PC-9 (cell line): ENCODE data around the gene SIRPA. TPM values are rescaled to one million over a fixed set of nuclear protein-coding genes. Genes with fewer than 3 reads are reported as not detected.

Experiments used
- BruUV-seq: library from RNA; stranded (reverse); fragments of 400-500 nt; replicated peaks from 2 replicates; lab custom pipeline; 2021; lab: Mats Ljungman, UMichigan
- CTCF ChIA-PET: fragments of 300-600 bp; sonication (Branson Sonifier 250); formaldehyde crosslinking; loops from one replicate; lab custom pipeline; 2022; ENCODE audit warnings: antibody characterized with exemption; lab: Charles Lee
- POLR2A ChIA-PET: fragments of 300-600 bp; sonication (Branson Sonifier 250); formaldehyde crosslinking; loops from one replicate; lab custom pipeline; 2022; ENCODE audit warnings: antibody characterized with exemption; ENCODE audit not compliant: unreplicated experiment; lab: Charles Lee
- DNase-seq, 2 experiments: peaks; one replicate each; pipeline versions ENCODE4 v3.0.0 to v3.0.0-alpha.2; 2015 to 2022; ENCODE audit warnings: mixed read lengths in 1 of 2
- H2AFZ ChIP-seq: fragments of 200-600 bp; sonication (generic); 2 replicates; pipeline ENCODE4 v1.8.1; 2017; ENCODE audit warnings: antibody characterized with exemption
- H3F3A ChIP-seq: fragments of 200-600 bp; sonication (generic); 2 replicates; pipeline ENCODE4 v1.8.1; 2017; ENCODE audit warnings: antibody characterized with exemption, mild to moderate bottlenecking, low read depth; ENCODE audit not compliant: insufficient read depth
- H3K27ac ChIP-seq: fragments of 200-600 bp; sonication (generic); 2 replicates; pipeline ENCODE4 v1.6.1; 2016; ENCODE audit warnings: mixed run types
- H3K27me3 ChIP-seq: fragments of 200-600 bp; sonication (generic); 2 replicates; pipeline ENCODE4 v1.6.1; 2016; ENCODE audit warnings: low read depth, mixed run types; ENCODE audit not compliant: insufficient read depth
- H3K36me3 ChIP-seq: fragments of 200-600 bp; sonication (generic); 2 replicates; pipeline ENCODE4 v1.6.1; 2016; ENCODE audit warnings: low read depth, mixed run types
- H3K4me1 ChIP-seq: fragments of 200-600 bp; sonication (generic); replicated peaks from 2 replicates; pipeline ENCODE4 v1.6.1; 2016; ENCODE audit warnings: mixed run types; ENCODE audit not compliant: insufficient read depth
- H3K4me2 ChIP-seq: fragments of 200-600 bp; sonication (generic); 2 replicates; pipeline ENCODE4 v1.6.1; 2017; ENCODE audit warnings: mixed run types
- H3K4me3 ChIP-seq: fragments of 200-600 bp; sonication (generic); 2 replicates; pipeline ENCODE4 v1.6.1; 2016; ENCODE audit warnings: mixed run types
- H3K79me2 ChIP-seq: fragments of 200-600 bp; sonication (generic); 2 replicates; pipeline ENCODE4 v1.6.1; 2017; ENCODE audit warnings: low read depth, mixed run types
- H3K9me2 ChIP-seq: fragments of 200-600 bp; sonication (generic); 2 replicates; pipeline ENCODE4 v1.8.1; 2017; ENCODE audit warnings: mild to moderate bottlenecking; ENCODE audit not compliant: insufficient read depth
- H3K9me3 ChIP-seq: fragments of 200-600 bp; sonication (generic); 2 replicates; pipeline ENCODE4 v1.8.1; 2016; ENCODE audit warnings: low read depth; ENCODE audit not compliant: insufficient read depth
- H4K20me1 ChIP-seq: fragments of 200-600 bp; sonication (generic); 2 replicates; pipeline ENCODE4 v1.8.1; 2017; ENCODE audit not compliant: insufficient read depth
- EZH2 ChIP-seq: fragments of 200-600 bp; sonication (generic); IDR thresholded peaks from 2 replicates; pipeline ENCODE4 v1.8.0; 2017; ENCODE audit warnings: antibody characterized with exemption, low read depth
- intact Hi-C: fragments of 100-400 bp; cut with micrococcal nuclease; formaldehyde crosslinking; loops from one replicate; pipeline ENCODE4 v1.10.0; 2022; ENCODE audit not compliant: unreplicated experiment
- total RNA-seq: library from RNA; stranded (reverse); gene quantifications from 2 replicates; pipeline ENCODE4 v1.2.3, GENCODE V29; 2021
- TF ChIP-seq, protein P1 (sequence below): fragments of 200-600 bp; sonication (generic); conservative IDR thresholded peaks from 2 replicates; pipeline ENCODE4 v1.6.1; 2017; ENCODE audit warnings: mixed run types, antibody characterized with exemption, mild to moderate bottlenecking, moderate library complexity

The SIRPA gene
- total RNA-seq, 1 experiment from 2014 or later = 18.4 TPM

DNA sequence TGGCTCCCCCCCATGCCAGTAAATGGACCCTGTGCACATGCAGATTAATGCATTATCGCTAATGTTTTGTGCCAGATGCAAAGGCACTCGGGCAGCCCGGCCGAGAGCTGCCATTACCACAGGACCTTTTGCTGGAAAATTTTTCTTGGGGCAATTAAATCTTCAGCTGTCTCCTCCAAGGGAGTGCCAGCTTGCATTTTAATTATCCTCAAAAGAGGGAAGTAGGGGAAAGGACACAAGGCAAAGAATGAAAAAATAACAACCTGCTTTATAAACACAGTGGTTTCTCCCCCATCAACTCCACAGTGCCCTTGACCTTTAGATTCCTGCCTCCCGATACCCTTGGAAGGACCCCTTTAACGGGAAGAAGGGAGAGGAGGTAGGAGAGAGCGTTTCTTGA, 50.5 kb downstream of the SIRPA start:
- no peak for DNase-seq
- peaks cover 18% of the 10 kb centered on the region; the same call in 1 of the 2 replicates for H3K27me3 ChIP-seq
- no peak overlapping the region for H3K27ac ChIP-seq
- H2AFZ ChIP-seq = no peak overlapping the region
- ChIA-PET CTCF (no interaction called here), POLR2A (no interaction called here)
- intact Hi-C loops = loop anchor here (5.0 kb wide), 1 partner anchor 143 kb away; no protein-coding TSS in a partner anchor
- no peak overlapping the region for H3K4me3 ChIP-seq
- no peak overlapping the region for H3K4me2 ChIP-seq
- BruUV-seq = no TSS peak
- H3K9me2 ChIP-seq = no peaks in the 10 kb centered on the region
- TF ChIP-seq, protein P1, sequence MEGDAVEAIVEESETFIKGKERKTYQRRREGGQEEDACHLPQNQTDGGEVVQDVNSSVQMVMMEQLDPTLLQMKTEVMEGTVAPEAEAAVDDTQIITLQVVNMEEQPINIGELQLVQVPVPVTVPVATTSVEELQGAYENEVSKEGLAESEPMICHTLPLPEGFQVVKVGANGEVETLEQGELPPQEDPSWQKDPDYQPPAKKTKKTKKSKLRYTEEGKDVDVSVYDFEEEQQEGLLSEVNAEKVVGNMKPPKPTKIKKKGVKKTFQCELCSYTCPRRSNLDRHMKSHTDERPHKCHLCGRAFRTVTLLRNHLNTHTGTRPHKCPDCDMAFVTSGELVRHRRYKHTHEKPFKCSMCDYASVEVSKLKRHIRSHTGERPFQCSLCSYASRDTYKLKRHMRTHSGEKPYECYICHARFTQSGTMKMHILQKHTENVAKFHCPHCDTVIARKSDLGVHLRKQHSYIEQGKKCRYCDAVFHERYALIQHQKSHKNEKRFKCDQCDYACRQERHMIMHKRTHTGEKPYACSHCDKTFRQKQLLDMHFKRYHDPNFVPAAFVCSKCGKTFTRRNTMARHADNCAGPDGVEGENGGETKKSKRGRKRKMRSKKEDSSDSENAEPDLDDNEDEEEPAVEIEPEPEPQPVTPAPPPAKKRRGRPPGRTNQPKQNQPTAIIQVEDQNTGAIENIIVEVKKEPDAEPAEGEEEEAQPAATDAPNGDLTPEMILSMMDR = no peak
- no peak for TF ChIP-seq EZH2
- H3K79me2 ChIP-seq = no peaks in the 10 kb centered on the region
- no peaks in the 10 kb centered on the region for H3K9me3 ChIP-seq
- H3F3A ChIP-seq = no peaks in the 10 kb centered on the region
- H3K36me3 ChIP-seq = no peaks in the 10 kb centered on the region
- 0 out of 2 replicates have a peak, but pooled peaks cover 4% of the 10 kb centered on the region for H3K4me1 ChIP-seq
- H4K20me1 ChIP-seq = no peaks in the 10 kb centered on the region

DNA sequence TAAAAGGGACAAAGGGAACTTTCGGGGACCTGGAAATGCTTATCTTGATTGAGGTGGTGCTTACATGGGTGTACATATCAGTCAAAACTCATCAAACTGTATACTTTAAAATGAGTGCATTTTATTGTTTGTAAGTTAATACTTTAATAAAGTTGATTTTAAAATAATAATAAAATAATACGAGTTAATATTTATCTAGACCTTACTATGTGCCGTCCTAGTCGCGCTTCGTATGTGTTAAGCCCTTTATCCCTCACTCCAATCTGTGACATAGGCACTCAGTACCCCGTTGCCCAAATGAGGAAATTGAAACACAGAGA, 51.2 kb downstream of the SIRPA start:
- H3K4me1 ChIP-seq = 0 out of 2 replicates have a peak, but pooled peaks cover 4% of the 10 kb centered on the region
- H3K9me2 ChIP-seq = no peaks in the 10 kb centered on the region
- H2AFZ ChIP-seq = no peak overlapping the region
- ChIA-PET CTCF (no interaction called here), POLR2A (no interaction called here)
- H3K4me3 ChIP-seq = no peak overlapping the region
- DNase-seq = no peak
- TF ChIP-seq, protein P1 = no peak
- H3K27me3 ChIP-seq = peaks cover 18% of the 10 kb centered on the region; the same call in 1 of the 2 replicates
- no peaks in the 10 kb centered on the region for H3K79me2 ChIP-seq
- intact Hi-C loops = loop anchor here (5.0 kb wide), 1 partner anchor 144 kb away; no protein-coding TSS in a partner anchor
- no peaks in the 10 kb centered on the region for H3K36me3 ChIP-seq
- BruUV-seq = no TSS peak
- H3F3A ChIP-seq = no peaks in the 10 kb centered on the region
- no peak overlapping the region for H3K4me2 ChIP-seq
- H3K9me3 ChIP-seq = no peaks in the 10 kb centered on the region
- H4K20me1 ChIP-seq = no peaks in the 10 kb centered on the region
- no peak overlapping the region for H3K27ac ChIP-seq

DNA sequence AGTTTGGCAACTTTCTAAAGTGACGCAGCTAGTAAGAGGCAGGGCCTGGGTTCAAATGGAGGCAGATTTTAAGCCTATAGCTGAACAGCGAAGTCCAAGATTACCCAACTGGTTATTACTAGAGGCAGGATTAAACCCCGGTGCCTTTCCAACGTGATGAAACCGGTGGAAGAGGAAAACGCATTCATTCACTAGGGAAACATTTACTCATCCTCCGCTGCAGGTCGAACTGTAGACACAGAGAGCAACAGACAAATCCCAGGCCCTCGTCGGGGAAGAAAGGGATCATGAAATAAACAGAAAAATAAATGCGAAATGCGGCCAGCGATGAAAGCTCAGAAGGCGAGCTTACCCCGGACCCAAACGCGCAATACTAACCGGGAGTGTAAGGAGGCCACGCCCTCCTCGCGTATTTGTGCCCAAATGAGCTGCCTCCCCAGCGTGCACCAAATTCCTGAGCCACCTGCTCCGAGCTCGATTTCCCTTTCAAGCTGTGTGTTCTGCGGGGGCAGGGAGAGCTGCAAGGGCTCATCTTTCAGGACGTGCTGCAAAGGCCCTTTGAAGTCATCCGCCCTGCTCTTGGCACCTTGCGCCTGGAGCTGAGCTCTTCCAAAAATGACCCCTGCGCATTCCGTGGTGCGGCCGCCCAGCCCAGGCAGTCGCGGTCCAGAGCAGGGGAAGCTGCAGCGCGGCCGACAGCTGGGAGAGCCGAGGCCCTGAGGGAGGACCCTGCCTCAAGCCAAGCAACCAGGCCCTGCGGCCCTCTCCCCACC, 51.7 kb downstream of the SIRPA start:
- no TSS peak for BruUV-seq
- Histone ChIP-seq H4K20me1 (no peaks in the 10 kb centered on the region), H3K4me2 (no peak overlapping the region), H3K79me2 (no peaks in the 10 kb centered on the region), H3K27me3 (peaks cover 18% of the 10 kb centered on the region; the same call in 1 of the 2 replicates), H3F3A (no peaks in the 10 kb centered on the region), H3K4me1 (0 out of 2 replicates have a peak, but pooled peaks cover 4% of the 10 kb centered on the region), H2AFZ (no peak overlapping the region), H3K36me3 (no peaks in the 10 kb centered on the region), H3K4me3 (no peak overlapping the region), H3K27ac (no peak overlapping the region), H3K9me3 (no peaks in the 10 kb centered on the region), H3K9me2 (no peaks in the 10 kb centered on the region)
- CTCF ChIA-PET = no interaction called here
- POLR2A ChIA-PET = no interaction called here
- intact Hi-C loops = loop anchor here (5.0 kb wide), 1 partner anchor 145 kb away; no protein-coding TSS in a partner anchor
- TF ChIP-seq EZH2 = no peak
- TF ChIP-seq, protein P1 = no peak
- DNase-seq = peak in 1 of 2 experiments; percentile 22
